Endothelial cell of umbilical vein (primary cell): ENCODE results near the gene LSM6. TPM values are rescaled to one million over a fixed set of nuclear protein-coding genes. Genes with fewer than 3 reads are reported as not detected.

Source experiments
- Bru-seq: library from RNA; stranded (reverse); fragments of 400-500 nt; gene quantifications from one replicate; lab custom pipeline; 2021; lab: Mats Ljungman, UMichigan
- BruChase-seq, 2 experiments: library from RNA; stranded (reverse); fragments of 400-500 nt; gene quantifications; one replicate each; lab custom pipeline; 2021; lab: Mats Ljungman, UMichigan
- BruUV-seq: library from RNA; stranded (reverse); fragments of 400-500 nt; replicated peaks from 2 replicates; lab custom pipeline; 2021; lab: Mats Ljungman, UMichigan
- CTCF ChIA-PET: fragments of 300-600, 350-600 bp; sonication (Branson Sonifier 250); formaldehyde crosslinking; loops from one replicate; lab custom pipeline; 2021; ENCODE audit warnings: antibody characterized with exemption, inconsistent platforms; lab: Charles Lee
- POLR2A ChIA-PET: fragments of 300-600, 350-600 bp; sonication (Branson Sonifier 250); formaldehyde crosslinking; loops from one replicate; lab custom pipeline; 2021; ENCODE audit warnings: antibody characterized with exemption, inconsistent platforms; lab: Charles Lee
- DNase-seq: peaks from one replicate; pipeline ENCODE4 v3.0.0-alpha.2; 2011; ENCODE audit warnings: low read depth, low spot score
- FAIRE-seq: peaks from 2 replicates; lab custom pipeline; 2011; peaks lifted over from hg19 to GRCh38; lab: Jason Lieb, UNC
- H2AFZ ChIP-seq: 2 replicates; pipeline ENCODE4 v1.6.0; 2012; ENCODE audit warnings: low read depth, low read length, control low read depth, inconsistent platforms
- H3K27ac ChIP-seq: 2 replicates; pipeline ENCODE4 v1.5.1; 2011; ENCODE audit warnings: low read depth, mild to moderate bottlenecking, control low read depth, low read length, moderate library complexity; ENCODE audit not compliant: insufficient read depth
- H3K27me3 ChIP-seq, 2 experiments: 2 replicates each; pipeline versions ENCODE4 v1.6.0 to v1.6.1; 2011; ENCODE audit warnings: low read length in 2 of 2, mixed read lengths in 1 of 2; ENCODE audit not compliant: control insufficient read depth in 2 of 2, insufficient read depth in 2 of 2
- H3K36me3 ChIP-seq, 2 experiments: 2 replicates in 1 of 2; 3 replicates in 1 of 2; pipeline ENCODE4 v1.5.1; 2011; ENCODE audit warnings: low read length in 2 of 2, mild to moderate bottlenecking in 1 of 2, moderate library complexity in 1 of 2; ENCODE audit not compliant: control insufficient read depth in 2 of 2, insufficient read depth in 2 of 2; ENCODE audit errors: extremely low read depth in 1 of 2
- H3K4me1 ChIP-seq: 3 replicates; pipeline ENCODE4 v1.5.1; 2011; ENCODE audit warnings: mild to moderate bottlenecking, low read length; ENCODE audit not compliant: control insufficient read depth, insufficient read depth; ENCODE audit errors: extremely low read depth
- H3K4me2 ChIP-seq: 2 replicates; pipeline ENCODE4 v1.6.1; 2011; ENCODE audit warnings: low read length, control low read depth, mixed read lengths; ENCODE audit not compliant: insufficient read depth
- H3K4me3 ChIP-seq, 3 experiments: fragments of 200-600 bp in 1 of 3; sonication (generic), shearing (Covaris generic) in 1 of 3; replicated peaks in 1 of 3; 2 replicates each; pipeline ENCODE4 v1.5.1; 2011 to 2016; ENCODE audit warnings: control low read depth in 3 of 3, low read length in 3 of 3, mild to moderate bottlenecking in 2 of 3, inconsistent platforms in 1 of 3, low read depth in 1 of 3, moderate library complexity in 1 of 3; ENCODE audit not compliant: insufficient read depth in 1 of 3
- H3K79me2 ChIP-seq: 2 replicates; pipeline ENCODE4 v1.6.0; 2012; ENCODE audit warnings: low read length, inconsistent platforms; ENCODE audit not compliant: control insufficient read depth, insufficient read depth
- H3K9ac ChIP-seq: replicated peaks from 2 replicates; pipeline ENCODE3; 2011; ENCODE audit warnings: low read length, control low read depth; ENCODE audit not compliant: insufficient read depth; ENCODE audit errors: extremely low read depth
- H3K9me1 ChIP-seq: replicated peaks from 3 replicates; pipeline ENCODE4 v1.6.0; 2011; ENCODE audit warnings: mild to moderate bottlenecking, low read length; ENCODE audit not compliant: control insufficient read depth, insufficient read depth; ENCODE audit errors: extremely low read depth
- H3K9me3 ChIP-seq: replicated peaks from 2 replicates; pipeline ENCODE4 v1.5.1; 2012; ENCODE audit warnings: low read length, inconsistent platforms; ENCODE audit not compliant: control insufficient read depth, insufficient read depth
- H4K20me1 ChIP-seq: replicated peaks from 2 replicates; pipeline ENCODE3; 2011; ENCODE audit warnings: mild to moderate bottlenecking, low read length; ENCODE audit not compliant: control insufficient read depth, insufficient read depth; ENCODE audit errors: extremely low read depth
- EZH2 ChIP-seq: IDR thresholded peaks from 2 replicates; pipeline ENCODE4 v1.6.1; 2012; ENCODE audit warnings: borderline replicate concordance, low read depth, mild to moderate bottlenecking, moderate library complexity, low read length, inconsistent platforms; ENCODE audit not compliant: severe bottlenecking
- FOS ChIP-seq: IDR thresholded peaks from 2 replicates; pipeline ENCODE4 v1.6.1; 2011; ENCODE audit warnings: mild to moderate bottlenecking, low read length, moderate library complexity, borderline replicate concordance; ENCODE audit not compliant: insufficient read depth
- GATA2 ChIP-seq: IDR thresholded peaks from 2 replicates; pipeline ENCODE4 v1.7.0; 2011; ENCODE audit warnings: low read depth, mild to moderate bottlenecking, moderate library complexity, mixed read lengths, low read length; ENCODE audit not compliant: insufficient read length, insufficient read depth
- JUN ChIP-seq: IDR thresholded peaks from 2 replicates; pipeline ENCODE4 v1.6.1; 2011; ENCODE audit warnings: borderline replicate concordance, low read depth; ENCODE audit not compliant: insufficient read length, insufficient read depth
- MYC ChIP-seq: IDR thresholded peaks from one replicate; pipeline ENCODE4 v1.6.1; 2011; ENCODE audit warnings: mild to moderate bottlenecking, low read depth, low read length
- POLR2A ChIP-seq: IDR thresholded peaks from 2 replicates; pipeline ENCODE4 v1.6.1; 2012; ENCODE audit warnings: low read depth, mild to moderate bottlenecking, control low read depth, low read length
- POLR2AphosphoS5 ChIP-seq: IDR thresholded peaks from 2 replicates; pipeline ENCODE4 v1.6.1; 2012; ENCODE audit warnings: low read depth, mild to moderate bottlenecking, control low read depth, low read length, moderate library complexity; ENCODE audit not compliant: insufficient read depth
- dilution Hi-C: fragments of 300-500 bp; cut with MboI; formaldehyde crosslinking; loops from one replicate; pipeline ENCODE4 v1.15.0; 2019; ENCODE audit warnings: low sequenced_read_pairs; ENCODE audit not compliant: extremely low pct_ligation_motif_present
- intact Hi-C: fragments of 100-400 bp; cut with micrococcal nuclease; formaldehyde crosslinking; loops from one replicate; pipeline ENCODE4 v1.10.0; 2022
- long read RNA-seq: library from polyadenylated mRNA; stranded (forward); transcript quantifications from one replicate; pipeline ENCODE4 v2.0.0, GENCODE V29; 2021
- polyA minus RNA-seq, 3 experiments: library from RNA; depleted of rRNA, polyadenylated mRNA; stranded (reverse); fragments of >200 nt; gene quantifications; 1 replicate in 1 of 3; 2 replicates in 2 of 3; pipeline ENCODE4 v1.2.3, GENCODE V29; 2011
- polyA plus RNA-seq, 4 experiments: library from polyadenylated mRNA; depleted of rRNA in 3 of 4; stranded (reverse) in 3 of 4; unstranded in 1 of 4; fragments of >200 nt; gene quantifications; 2 replicates each; pipeline versions ENCODE4 v1.2.1 to v1.2.3, GENCODE V29; 2011 to 2012; ENCODE audit warnings: missing spikeins in 1 of 4
- total RNA-seq: library from RNA; stranded (reverse); gene quantifications from 2 replicates; pipeline ENCODE4 v1.2.3, GENCODE V29; 2021
- TF ChIP-seq, protein P1 (sequence below): IDR thresholded peaks from 2 replicates; pipeline ENCODE4 v1.6.1; 2011; ENCODE audit not compliant: insufficient read depth, insufficient read length
- TF ChIP-seq, protein P2 (sequence below), 2 donors: IDR thresholded peaks; 1 replicate in 1 of 2; 2 replicates in 1 of 2; pipeline ENCODE4 v1.5.1; 2011; ENCODE audit warnings: low read length in 2 of 2, mild to moderate bottlenecking in 2 of 2, moderate library complexity in 2 of 2, control low read depth in 1 of 2, inconsistent platforms in 1 of 2, low read depth in 1 of 2; ENCODE audit not compliant: insufficient read depth in 1 of 2; ENCODE audit errors: extremely low read depth in 1 of 2

LSM6 gene
- total RNA-seq, result 34.7 and 43.1 TPM in 2 replicates
- 10.6 and 20.3 TPM in 2 replicates for polyA plus RNA-seq
- polyA plus RNA-seq (2011; cell fraction: cytosol; rRNA removed), result 22.1 and 28.7 TPM in 2 replicates
- polyA plus RNA-seq (2011; cell fraction: nucleus; rRNA removed), result 13.1 and 16.8 TPM in 2 replicates
- 35.7 and 40.2 TPM in 2 replicates for polyA plus RNA-seq (2012)
- polyA minus RNA-seq, result 13.2 and 13.4 TPM in 2 replicates
- 11.5 TPM for polyA minus RNA-seq (2011; cell fraction: cytosol; rRNA and poly(A)+ RNA removed)
- polyA minus RNA-seq (2011; cell fraction: nucleus; rRNA and poly(A)+ RNA removed), result 47.4 and 60.2 TPM in 2 replicates
- percentile 89 among the genes with signal in this experiment for Bru-seq, nascent RNA
- percentile 69 among the genes with signal in this experiment for BruChase-seq, experiment 1, labeled RNA remaining after a 6-hour chase
- percentile 72 among the genes with signal in this experiment for BruChase-seq, experiment 2, labeled RNA remaining after a 2-hour chase
- long read RNA-seq, transcript LSM6-208 (4 exons, 454 nt), result minor isoform, 7 of 120 reads
- long read RNA-seq, transcript LSM6-201 (4 exons, 2,259 nt), result major isoform, 105 of 120 reads
- long read RNA-seq, partial matches to known transcripts, result 0 of 120 reads
- long read RNA-seq, other reads (novel, unspliced or antisense), result 3 of 120 reads

DNA sequence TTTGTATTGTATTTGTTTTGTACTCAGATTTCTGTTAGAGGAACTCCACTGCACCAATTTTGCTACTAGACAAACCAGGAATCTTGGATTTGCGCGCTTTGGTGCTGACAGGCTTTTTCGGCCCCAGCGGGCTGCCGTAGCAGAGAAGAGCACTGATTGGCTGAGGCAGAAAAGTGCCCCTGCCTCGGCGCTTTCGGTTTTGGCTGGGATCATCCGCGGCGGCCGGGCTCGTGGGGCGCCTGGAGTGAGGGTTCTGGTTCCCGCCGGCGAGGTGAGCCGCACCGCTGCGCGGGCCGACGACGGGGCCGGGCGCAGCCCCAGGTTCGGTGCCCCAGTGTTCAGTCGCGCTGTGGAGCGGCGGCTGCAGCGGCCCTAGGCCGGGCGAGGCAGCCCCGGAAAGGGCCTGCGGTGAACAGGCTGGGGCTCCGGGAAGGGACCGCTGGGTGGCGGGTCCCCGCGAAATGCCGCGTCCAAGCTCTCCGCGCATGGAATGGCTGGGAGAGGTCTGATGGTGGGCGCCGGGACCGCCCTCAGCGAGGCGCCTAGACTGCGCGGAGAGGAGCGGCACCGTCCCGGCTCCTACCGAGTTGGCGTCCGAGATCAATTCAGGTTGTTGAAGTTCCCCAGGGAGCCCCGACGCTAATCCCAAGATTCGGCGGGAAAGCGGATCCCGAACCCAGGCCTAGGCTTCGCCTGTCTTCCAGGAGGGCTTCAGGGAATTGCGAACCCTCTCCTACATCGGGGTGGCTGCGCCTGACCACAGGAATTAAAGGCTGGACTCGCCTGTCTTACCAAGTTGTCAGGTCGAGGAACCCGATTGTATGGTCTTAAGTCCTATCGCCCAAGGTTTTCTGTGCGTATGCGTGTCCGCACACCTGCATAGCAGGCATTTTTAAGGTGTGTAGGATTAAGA, at the start of gene LSM6:
TSS of gene LSM6 (plus strand) at position 178 of the 913 bp plus-strand sequence. CDS start 7,204 bp downstream, outside the sequence.
- peak within 1 kb of the TSS; percentile 65 for H2AFZ ChIP-seq
- peaks cover 46% of the 10 kb centered on the region for H3K79me2 ChIP-seq
- DNase-seq, result peak; percentile 86
- dilution Hi-C loops (no loop called here), intact Hi-C loops (loop anchor here (2.0 to 10.0 kb wide), 4 partner anchors 157 to 741 kb away; no protein-coding TSS in a partner anchor)
- no peaks in the 10 kb centered on the region for H4K20me1 ChIP-seq
- H3K4me3 ChIP-seq, result peak within 1 kb of the TSS; percentile 63 to 80 (median 72)
- peak within 1 kb of the TSS; percentile 65 for H3K27ac ChIP-seq
- BruUV-seq, result TSS peak; percentile 39
- no peaks in the 10 kb centered on the region for H3K9me3 ChIP-seq
- peak; percentile 92 for FAIRE-seq
- H3K27me3 ChIP-seq, result no peaks in the 10 kb centered on the region
- CTCF ChIA-PET, result interaction anchor here (1.0 kb wide), 1 partner anchor 921 kb away, joined by 4 read pairs; no protein-coding TSS in a partner anchor
- POLR2A ChIA-PET, result no interaction called here
- H3K4me2 ChIP-seq, result peak within 1 kb of the TSS; percentile 83
- peak within 1 kb of the TSS; percentile 85 for H3K9ac ChIP-seq
- H3K9me1 ChIP-seq, result no peaks in the 10 kb centered on the region
- H3K36me3 ChIP-seq, result peaks cover 0 to 4% of the 10 kb centered on the region in 2 experiments
- TF ChIP-seq JUN (no peak), POLR2A (peak; percentile 53), MYC (no peak), EZH2 (no peak), POLR2AphosphoS5 (peak; percentile 51), GATA2 (no peak), FOS (no peak)
- TF ChIP-seq, protein P1, sequence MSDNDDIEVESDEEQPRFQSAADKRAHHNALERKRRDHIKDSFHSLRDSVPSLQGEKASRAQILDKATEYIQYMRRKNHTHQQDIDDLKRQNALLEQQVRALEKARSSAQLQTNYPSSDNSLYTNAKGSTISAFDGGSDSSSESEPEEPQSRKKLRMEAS, result no peak
- TF ChIP-seq, protein P2, sequence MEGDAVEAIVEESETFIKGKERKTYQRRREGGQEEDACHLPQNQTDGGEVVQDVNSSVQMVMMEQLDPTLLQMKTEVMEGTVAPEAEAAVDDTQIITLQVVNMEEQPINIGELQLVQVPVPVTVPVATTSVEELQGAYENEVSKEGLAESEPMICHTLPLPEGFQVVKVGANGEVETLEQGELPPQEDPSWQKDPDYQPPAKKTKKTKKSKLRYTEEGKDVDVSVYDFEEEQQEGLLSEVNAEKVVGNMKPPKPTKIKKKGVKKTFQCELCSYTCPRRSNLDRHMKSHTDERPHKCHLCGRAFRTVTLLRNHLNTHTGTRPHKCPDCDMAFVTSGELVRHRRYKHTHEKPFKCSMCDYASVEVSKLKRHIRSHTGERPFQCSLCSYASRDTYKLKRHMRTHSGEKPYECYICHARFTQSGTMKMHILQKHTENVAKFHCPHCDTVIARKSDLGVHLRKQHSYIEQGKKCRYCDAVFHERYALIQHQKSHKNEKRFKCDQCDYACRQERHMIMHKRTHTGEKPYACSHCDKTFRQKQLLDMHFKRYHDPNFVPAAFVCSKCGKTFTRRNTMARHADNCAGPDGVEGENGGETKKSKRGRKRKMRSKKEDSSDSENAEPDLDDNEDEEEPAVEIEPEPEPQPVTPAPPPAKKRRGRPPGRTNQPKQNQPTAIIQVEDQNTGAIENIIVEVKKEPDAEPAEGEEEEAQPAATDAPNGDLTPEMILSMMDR (IDR thresholded peaks at IDR 0.05; ENCODE audit: extremely low read depth in 1 of 2, insufficient read depth in 1 of 2, low read depth in 1 of 2, low read length in 2 of 2), result peak in 1 of 2 donors; percentile 1
- H3K4me1 ChIP-seq, result peaks cover 10% of the 10 kb centered on the region
